Uterus (tissue), 4 donors: ENCODE results near the gene FRMD7. TPM values are rescaled to one million over a fixed set of nuclear protein-coding genes. Genes with fewer than 3 reads are reported as not detected.

Source experiments
- DNase-seq, 2 donors: peaks; one replicate each; pipeline ENCODE4 v3.0.0-alpha.2; 2019 to 2020
- H3K27ac ChIP-seq, 2 donors: fragments of 200-600 bp; sonication (generic); 1 replicate in 1 of 2; 2 replicates in 1 of 2; pipeline ENCODE4 v1.5.1; 2016 to 2018
- H3K27me3 ChIP-seq, 2 donors: fragments of 200-600 bp; sonication (generic); one replicate each; pipeline ENCODE4 v1.5.1; 2018 to 2019; ENCODE audit warnings: control low read depth in 1 of 2
- H3K36me3 ChIP-seq, 2 donors: fragments of 200-600 bp; sonication (generic); one replicate each; pipeline ENCODE4 v1.5.1; 2019; ENCODE audit warnings: control low read depth in 1 of 2
- H3K4me1 ChIP-seq, 2 donors: fragments of 200-600 bp; sonication (generic); one replicate each; pipeline ENCODE4 v1.5.1; 2018 to 2019; ENCODE audit warnings: control low read depth in 1 of 2
- H3K4me3 ChIP-seq, 2 donors: fragments of 200-600 bp; sonication (generic); 1 replicate in 1 of 2; 2 replicates in 1 of 2; pipeline ENCODE4 v1.5.1; 2018 to 2019; ENCODE audit warnings: mild to moderate bottlenecking in 1 of 2
- H3K9me3 ChIP-seq, 2 donors: fragments of 200-600 bp; sonication (generic); one replicate each; pipeline ENCODE4 v1.5.1; 2019; ENCODE audit warnings: control low read depth in 1 of 2
- CTCF ChIP-seq, 4 experiments: fragments of 200-600 bp in 2 of 4; fragments of 450-650 bp in 2 of 4; sonication (generic) in 2 of 4; IDR thresholded peaks; one replicate each; pipeline ENCODE4 v1.5.1; 2016 to 2019; ENCODE audit warnings: antibody characterized with exemption in 4 of 4, mild to moderate bottlenecking in 2 of 4, moderate library complexity in 1 of 4
- POLR2A ChIP-seq, 2 donors: fragments of 450-650 bp; IDR thresholded peaks; one replicate each; pipeline ENCODE4 v1.6.1; 2016; ENCODE audit warnings: antibody characterized with exemption in 2 of 2, mild to moderate bottlenecking in 1 of 2, moderate library complexity in 1 of 2
- intact Hi-C: fragments of 100-400 bp; cut with DNase I; formaldehyde crosslinking; loops from one replicate; pipeline ENCODE4 v1.15.1; 2023; ENCODE audit warnings: low total_unique reads
- total RNA-seq, 4 donors: library from RNA; depleted of rRNA in 3 of 4; stranded (reverse); fragments of >200 nt in 3 of 4; gene quantifications; one replicate each; pipeline versions ENCODE4 v1.1.0 to v1.2.4, GENCODE V29; 2014 to 2023
- donor health status: DM: yes; HTN: yes; CAD: no.

The FRMD7 gene
- 1 to 10 TPM; 1.6 to 5.9 (median 3.9) TPM for total RNA-seq

GRCh38 chrX:132127743-132128142 lies at the start of gene FRMD7:
Gene FRMD7 (minus strand): TSS chrX:132128020. CDS start chrX:132127844, 176 bp downstream.
- Histone ChIP-seq H3K36me3 (no peaks in the 10 kb centered on the region), H3K4me1 (no peaks in the 10 kb centered on the region), H3K27me3 (no peaks in the 10 kb centered on the region), H3K27ac (peak within 1 kb of the TSS; percentile 75 to 81), H3K9me3 (no peaks in the 10 kb centered on the region), H3K4me3 (peak within 1 kb of the TSS in 1 of 2 donors; percentile 13)
- DNase-seq, result peak in 1 of 2 donors; percentile 39
- intact Hi-C loops, result no loop called here
- TF ChIP-seq POLR2A (IDR thresholded peaks at IDR 0.05) (no peak), CTCF (IDR thresholded peaks at IDR 0.05) (no peak)

DNA sequence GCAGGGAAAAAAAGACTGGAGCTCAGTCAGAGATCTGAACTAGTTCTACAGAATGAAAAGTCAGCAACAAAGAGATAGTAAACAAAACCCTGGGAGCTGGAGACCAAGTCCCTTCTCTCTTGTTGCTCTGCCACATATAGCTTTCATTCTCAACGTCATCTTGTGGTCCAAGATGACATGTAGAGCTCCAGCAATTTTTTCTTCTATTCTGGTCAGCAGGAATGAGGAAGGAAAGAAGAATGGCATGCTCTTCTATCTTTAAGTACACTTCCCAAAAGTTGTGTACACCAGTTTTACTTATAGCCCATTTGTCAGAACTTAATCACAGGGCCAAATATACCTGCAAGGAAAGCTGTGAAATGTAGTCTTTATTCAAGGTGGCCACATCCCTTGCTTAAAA lies 45.8 kb upstream of the FRMD7 start:
- H3K27me3 ChIP-seq, result no peaks in the 10 kb centered on the region
- H3K36me3 ChIP-seq, result no peaks in the 10 kb centered on the region
- peak overlapping the region; percentile 1 to 27 for H3K27ac ChIP-seq
- no peaks in the 10 kb centered on the region for H3K4me1 ChIP-seq
- DNase-seq, result no peak
- H3K9me3 ChIP-seq, result no peaks in the 10 kb centered on the region
- TF ChIP-seq CTCF (IDR thresholded peaks at IDR 0.05) (no peak), POLR2A (IDR thresholded peaks at IDR 0.05) (no peak)
- intact Hi-C loops, result no loop called here
- H3K4me3 ChIP-seq, result no peak overlapping the region

GRCh38 chrX:132171881-132172280 lies 44.1 kb upstream of the FRMD7 start:
- Histone ChIP-seq H3K36me3 (no peaks in the 10 kb centered on the region), H3K4me1 (no peaks in the 10 kb centered on the region), H3K4me3 (no peak overlapping the region), H3K9me3 (no peaks in the 10 kb centered on the region), H3K27ac (peak overlapping the region in 1 of 2 donors; percentile 48), H3K27me3 (no peaks in the 10 kb centered on the region)
- no peak for DNase-seq
- intact Hi-C loops, result no loop called here
- TF ChIP-seq CTCF (IDR thresholded peaks at IDR 0.05) (no peak), POLR2A (IDR thresholded peaks at IDR 0.05) (no peak)

- Histone ChIP-seq H3K36me3 (no peaks in the 10 kb centered on the region), H3K4me3 (no peak overlapping the region), H3K27me3 (no peaks in the 10 kb centered on the region), H3K27ac (peak overlapping the region; percentile 34 to 48), H3K9me3 (no peaks in the 10 kb centered on the region), H3K4me1 (no peaks in the 10 kb centered on the region)
- no peak for TF ChIP-seq POLR2A (IDR thresholded peaks at IDR 0.05)
- TF ChIP-seq CTCF (IDR thresholded peaks at IDR 0.05), result no peak
- intact Hi-C loops, result no loop called here
- no peak for DNase-seq
These were observed 43.7 kb upstream of the FRMD7 start for GRCh38 chrX:132171478-132171877.

- no peaks in the 10 kb centered on the region for H3K4me1 ChIP-seq
- TF ChIP-seq POLR2A (IDR thresholded peaks at IDR 0.05) (no peak), CTCF (IDR thresholded peaks at IDR 0.05) (no peak)
- intact Hi-C loops, result no loop called here
- no peaks in the 10 kb centered on the region for H3K27me3 ChIP-seq
- no peaks in the 10 kb centered on the region for H3K36me3 ChIP-seq
- no peak overlapping the region for H3K4me3 ChIP-seq
- H3K9me3 ChIP-seq, result no peaks in the 10 kb centered on the region
- H3K27ac ChIP-seq, result peak overlapping the region; percentile 34 to 48
- no peak for DNase-seq
These were observed 41.7 kb upstream of the FRMD7 start for GRCh38 chrX:132169554-132169953.
